GM20000 (cell line): Measurements from ENCODE around the gene RAET1E.
"Not testable (repeated sequence)": the region's sequence is repeated elsewhere in the genome, so short reads cannot be mapped to it uniquely, and the experiment has no call there.

Source experiments
- DNase-seq: peaks from one replicate; pipeline ENCODE4 v3.0.0; 2012; ENCODE audit warnings: low spot score
- TF ChIP-seq, protein P1 (sequence below): IDR thresholded peaks from 2 replicates; pipeline ENCODE4 v1.5.1; 2012; ENCODE audit warnings: mild to moderate bottlenecking, control low read depth; ENCODE audit errors: extremely low read depth, missing control alignments

Gene RAET1E

DNA sequence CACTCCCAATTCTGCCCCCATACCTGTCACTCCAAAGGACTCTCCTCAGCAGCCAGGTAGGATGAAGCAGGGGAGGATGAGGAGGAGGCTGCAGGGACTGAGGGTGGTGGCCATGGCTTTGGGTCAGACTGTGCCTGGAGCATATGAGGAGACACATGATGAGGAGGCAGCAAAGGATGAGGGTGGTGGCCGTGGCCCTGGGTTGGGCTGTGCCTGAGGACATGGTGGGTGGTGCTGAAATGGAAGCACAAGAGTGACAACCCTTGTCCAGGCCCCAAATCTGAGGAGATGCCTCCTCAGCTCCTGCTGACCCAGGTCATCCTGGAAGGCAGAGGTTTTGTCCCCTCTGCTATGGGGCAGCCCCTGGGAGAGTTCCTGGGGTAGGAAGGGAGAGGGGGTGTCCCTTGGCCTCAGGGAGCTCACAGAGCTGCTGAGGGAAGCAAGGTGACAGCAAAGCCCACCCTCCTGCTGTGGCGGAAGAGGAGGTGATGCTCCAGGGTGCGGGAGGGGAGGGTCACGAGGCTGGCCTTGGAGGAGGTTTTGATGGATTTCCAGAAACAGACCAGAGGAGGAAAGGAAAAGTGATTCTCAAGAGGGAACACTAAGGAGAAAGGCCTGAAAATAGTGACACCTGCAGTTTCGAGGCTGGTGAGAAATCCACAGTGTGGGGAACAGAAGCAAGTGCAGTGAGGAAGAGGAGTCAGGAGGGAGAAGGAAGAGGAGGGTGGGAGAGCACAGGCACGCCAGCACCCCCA, 20.4 kb upstream of the RAET1E start:
- TF ChIP-seq, protein P1, sequence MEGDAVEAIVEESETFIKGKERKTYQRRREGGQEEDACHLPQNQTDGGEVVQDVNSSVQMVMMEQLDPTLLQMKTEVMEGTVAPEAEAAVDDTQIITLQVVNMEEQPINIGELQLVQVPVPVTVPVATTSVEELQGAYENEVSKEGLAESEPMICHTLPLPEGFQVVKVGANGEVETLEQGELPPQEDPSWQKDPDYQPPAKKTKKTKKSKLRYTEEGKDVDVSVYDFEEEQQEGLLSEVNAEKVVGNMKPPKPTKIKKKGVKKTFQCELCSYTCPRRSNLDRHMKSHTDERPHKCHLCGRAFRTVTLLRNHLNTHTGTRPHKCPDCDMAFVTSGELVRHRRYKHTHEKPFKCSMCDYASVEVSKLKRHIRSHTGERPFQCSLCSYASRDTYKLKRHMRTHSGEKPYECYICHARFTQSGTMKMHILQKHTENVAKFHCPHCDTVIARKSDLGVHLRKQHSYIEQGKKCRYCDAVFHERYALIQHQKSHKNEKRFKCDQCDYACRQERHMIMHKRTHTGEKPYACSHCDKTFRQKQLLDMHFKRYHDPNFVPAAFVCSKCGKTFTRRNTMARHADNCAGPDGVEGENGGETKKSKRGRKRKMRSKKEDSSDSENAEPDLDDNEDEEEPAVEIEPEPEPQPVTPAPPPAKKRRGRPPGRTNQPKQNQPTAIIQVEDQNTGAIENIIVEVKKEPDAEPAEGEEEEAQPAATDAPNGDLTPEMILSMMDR, result no peak
- no peak for DNase-seq

DNA sequence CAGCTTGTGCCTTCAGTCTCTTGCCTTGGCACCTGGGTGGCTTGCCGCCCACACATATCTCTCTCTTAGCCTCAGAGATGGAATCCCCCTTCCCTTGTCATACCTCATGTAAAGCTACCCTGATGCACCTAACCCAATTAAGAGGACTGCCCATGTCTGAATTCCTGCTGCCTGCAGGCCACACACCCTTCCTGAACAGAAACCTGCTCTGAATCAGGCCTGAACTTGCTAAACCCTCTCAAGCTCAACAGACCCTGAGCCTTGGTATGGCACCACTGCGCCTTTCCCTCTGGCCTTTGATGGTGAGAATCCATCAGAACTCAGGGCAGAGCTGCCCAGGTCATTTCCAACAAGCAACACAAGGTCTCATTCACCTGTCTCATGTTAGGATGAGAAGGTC, 19.8 kb upstream of the RAET1E start:
- no peak for DNase-seq
- TF ChIP-seq, protein P1, result no peak

- TF ChIP-seq, protein P1, result no peak
- no peak for DNase-seq
Measured at GRCh38 chr6:149915970-149916865, 18.3 kb upstream of the RAET1E start.

- DNase-seq, result no peak
- TF ChIP-seq, protein P1, result no peak
Measured at GRCh38 chr6:149913540-149914240, 15.8 kb upstream of the RAET1E start.

GRCh38 chr6:149913085-149913484, 15.2 kb upstream of the RAET1E start:
- no peak for DNase-seq
- TF ChIP-seq, protein P1, result no peak

GRCh38 chr6:149912680-149913079, 14.8 kb upstream of the RAET1E start:
- not testable (repeated sequence) for DNase-seq

GRCh38 chr6:149910721-149911151, 12.8 kb upstream of the RAET1E start:
- TF ChIP-seq, protein P1, result no peak
- no peak for DNase-seq
